AG09319 (cell line): ENCODE results near the gene PRIMPOL.

ENCODE experiments used
- DNase-seq: peaks from one replicate; pipeline ENCODE4 v3.0.0-alpha.2; 2010; ENCODE audit warnings: low read depth; ENCODE audit errors: extremely low read depth
- CTCF ChIP-seq: IDR thresholded peaks from 2 replicates; pipeline ENCODE4 v1.5.1; 2011; ENCODE audit warnings: low read depth, mild to moderate bottlenecking, inconsistent platforms, low read length, moderate library complexity

Gene PRIMPOL

GRCh38 chr4:184672741-184673140 lies 23.2 kb downstream of the PRIMPOL start:
- no peak for TF ChIP-seq CTCF
- DNase-seq = no peak

GRCh38 chr4:184674011-184674410 lies 24.5 kb downstream of the PRIMPOL start:
- TF ChIP-seq CTCF = no peak

GRCh38 chr4:184675018-184675417 lies 25.5 kb downstream of the PRIMPOL start:
- no peak for TF ChIP-seq CTCF
- DNase-seq = no peak

More at GRCh38 chr4:184674011-184674410, 24.5 kb downstream of the PRIMPOL start:
- DNase-seq = no peak

GRCh38 chr4:184675821-184676492 lies 26.4 kb downstream of the PRIMPOL start:
- DNase-seq = no peak
- no peak for TF ChIP-seq CTCF

GRCh38 chr4:184680698-184681097 lies 31.2 kb downstream of the PRIMPOL start:
- no peak for TF ChIP-seq CTCF
- no peak for DNase-seq

- no peak for TF ChIP-seq CTCF
- DNase-seq = no peak
These were observed 32.4 kb downstream of the PRIMPOL start for GRCh38 chr4:184681916-184682315.

- TF ChIP-seq CTCF = no peak
- DNase-seq = no peak
These were observed 35.1 kb downstream of the PRIMPOL start for GRCh38 chr4:184684491-184685189.
